Panc1 (cell line): ENCODE results near the gene KCP.

Source experiments
- POLR2AphosphoS5 ChIP-seq: IDR thresholded peaks from 2 replicates; pipeline ENCODE4 v1.6.1; 2012; ENCODE audit warnings: mild to moderate bottlenecking, low read depth, low read length, moderate library complexity
- SIN3A ChIP-seq: IDR thresholded peaks from 2 replicates; pipeline ENCODE4 v1.6.1; 2012; ENCODE audit warnings: low read depth, mild to moderate bottlenecking, low read length, moderate library complexity, borderline replicate concordance; ENCODE audit not compliant: insufficient read depth
- TCF7L2 ChIP-seq: IDR thresholded peaks from 2 replicates; pipeline ENCODE4 v1.6.1; 2011; ENCODE audit warnings: mild to moderate bottlenecking, low read depth, low read length, inconsistent platforms
- TF ChIP-seq, protein P1 (sequence below): fragments of 450-650 bp; IDR thresholded peaks from 2 replicates; pipeline ENCODE4 v1.5.1; 2017; ENCODE audit warnings: mild to moderate bottlenecking
- TF ChIP-seq, protein P2 (sequence below), 2 experiments: IDR thresholded peaks; 2 replicates each; pipeline ENCODE4 v1.6.1; 2011 to 2012; ENCODE audit warnings: low read depth in 2 of 2, control low read depth in 1 of 2, low read length in 1 of 2, mild to moderate bottlenecking in 1 of 2, moderate library complexity in 1 of 2; ENCODE audit not compliant: insufficient read depth in 1 of 2

DNA sequence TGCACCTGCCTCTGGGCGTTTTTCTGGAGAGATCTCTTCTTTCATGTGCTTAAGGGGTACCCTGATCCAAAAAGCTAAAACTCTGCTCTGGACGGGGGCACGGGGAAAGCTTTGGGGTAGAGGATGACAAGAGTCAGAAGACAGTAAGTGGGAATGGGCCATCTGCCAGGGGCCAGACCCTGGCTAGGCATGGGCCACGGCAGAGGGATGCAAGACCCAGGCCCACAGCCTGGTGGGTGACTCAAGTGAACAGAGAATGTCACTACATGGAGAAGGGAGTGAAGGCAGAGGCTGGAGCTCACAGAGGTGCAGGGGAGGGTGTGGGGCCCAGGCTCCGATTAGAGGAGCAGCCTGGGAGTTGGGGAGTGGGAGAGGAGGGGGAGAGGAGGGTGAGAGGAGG is 65.0 kb downstream of the KCP start:
- TF ChIP-seq, protein P1, sequence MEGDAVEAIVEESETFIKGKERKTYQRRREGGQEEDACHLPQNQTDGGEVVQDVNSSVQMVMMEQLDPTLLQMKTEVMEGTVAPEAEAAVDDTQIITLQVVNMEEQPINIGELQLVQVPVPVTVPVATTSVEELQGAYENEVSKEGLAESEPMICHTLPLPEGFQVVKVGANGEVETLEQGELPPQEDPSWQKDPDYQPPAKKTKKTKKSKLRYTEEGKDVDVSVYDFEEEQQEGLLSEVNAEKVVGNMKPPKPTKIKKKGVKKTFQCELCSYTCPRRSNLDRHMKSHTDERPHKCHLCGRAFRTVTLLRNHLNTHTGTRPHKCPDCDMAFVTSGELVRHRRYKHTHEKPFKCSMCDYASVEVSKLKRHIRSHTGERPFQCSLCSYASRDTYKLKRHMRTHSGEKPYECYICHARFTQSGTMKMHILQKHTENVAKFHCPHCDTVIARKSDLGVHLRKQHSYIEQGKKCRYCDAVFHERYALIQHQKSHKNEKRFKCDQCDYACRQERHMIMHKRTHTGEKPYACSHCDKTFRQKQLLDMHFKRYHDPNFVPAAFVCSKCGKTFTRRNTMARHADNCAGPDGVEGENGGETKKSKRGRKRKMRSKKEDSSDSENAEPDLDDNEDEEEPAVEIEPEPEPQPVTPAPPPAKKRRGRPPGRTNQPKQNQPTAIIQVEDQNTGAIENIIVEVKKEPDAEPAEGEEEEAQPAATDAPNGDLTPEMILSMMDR = no peak
- TF ChIP-seq, protein P2, sequence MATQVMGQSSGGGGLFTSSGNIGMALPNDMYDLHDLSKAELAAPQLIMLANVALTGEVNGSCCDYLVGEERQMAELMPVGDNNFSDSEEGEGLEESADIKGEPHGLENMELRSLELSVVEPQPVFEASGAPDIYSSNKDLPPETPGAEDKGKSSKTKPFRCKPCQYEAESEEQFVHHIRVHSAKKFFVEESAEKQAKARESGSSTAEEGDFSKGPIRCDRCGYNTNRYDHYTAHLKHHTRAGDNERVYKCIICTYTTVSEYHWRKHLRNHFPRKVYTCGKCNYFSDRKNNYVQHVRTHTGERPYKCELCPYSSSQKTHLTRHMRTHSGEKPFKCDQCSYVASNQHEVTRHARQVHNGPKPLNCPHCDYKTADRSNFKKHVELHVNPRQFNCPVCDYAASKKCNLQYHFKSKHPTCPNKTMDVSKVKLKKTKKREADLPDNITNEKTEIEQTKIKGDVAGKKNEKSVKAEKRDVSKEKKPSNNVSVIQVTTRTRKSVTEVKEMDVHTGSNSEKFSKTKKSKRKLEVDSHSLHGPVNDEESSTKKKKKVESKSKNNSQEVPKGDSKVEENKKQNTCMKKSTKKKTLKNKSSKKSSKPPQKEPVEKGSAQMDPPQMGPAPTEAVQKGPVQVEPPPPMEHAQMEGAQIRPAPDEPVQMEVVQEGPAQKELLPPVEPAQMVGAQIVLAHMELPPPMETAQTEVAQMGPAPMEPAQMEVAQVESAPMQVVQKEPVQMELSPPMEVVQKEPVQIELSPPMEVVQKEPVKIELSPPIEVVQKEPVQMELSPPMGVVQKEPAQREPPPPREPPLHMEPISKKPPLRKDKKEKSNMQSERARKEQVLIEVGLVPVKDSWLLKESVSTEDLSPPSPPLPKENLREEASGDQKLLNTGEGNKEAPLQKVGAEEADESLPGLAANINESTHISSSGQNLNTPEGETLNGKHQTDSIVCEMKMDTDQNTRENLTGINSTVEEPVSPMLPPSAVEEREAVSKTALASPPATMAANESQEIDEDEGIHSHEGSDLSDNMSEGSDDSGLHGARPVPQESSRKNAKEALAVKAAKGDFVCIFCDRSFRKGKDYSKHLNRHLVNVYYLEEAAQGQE (IDR thresholded peaks at IDR 0.05; ENCODE audit: insufficient read depth in 1 of 2, low read depth in 2 of 2, low read length in 1 of 2) = no peak
- TF ChIP-seq POLR2AphosphoS5 (no peak), TCF7L2 (no peak), SIN3A (no peak)
